Glomerular visceral epithelial cell (primary cell): Measurements from ENCODE around the gene C6orf120.
"Not testable (repeated sequence)": the region's sequence is repeated elsewhere in the genome, so short reads cannot be mapped to it uniquely, and the experiment has no call there.

Experiments used
- DNase-seq: peaks from one replicate; pipeline ENCODE4 v3.0.0-alpha.2; 2016; ENCODE audit errors: extremely low spot score

Gene C6orf120

GRCh38 chr6:169684056-169684455, 17.9 kb upstream of the C6orf120 start:
- no peak for DNase-seq

GRCh38 chr6:169685860-169686259, 16.1 kb upstream of the C6orf120 start:
- DNase-seq = no peak

GRCh38 chr6:169689287-169689686, 12.6 kb upstream of the C6orf120 start:
- DNase-seq = peak; percentile 78

GRCh38 chr6:169691260-169691659, 10.7 kb upstream of the C6orf120 start:
- DNase-seq = no peak

- no peak for DNase-seq
Observed at GRCh38 chr6:169692516-169692915, 9.4 kb upstream of the C6orf120 start.

GRCh38 chr6:169695131-169695530, 6.8 kb upstream of the C6orf120 start:
- no peak for DNase-seq

GRCh38 chr6:169697115-169697514, 4.8 kb upstream of the C6orf120 start:
- DNase-seq = not testable (repeated sequence)

- peak; percentile 38 for DNase-seq
Observed at GRCh38 chr6:169700296-169700695, 1.6 kb upstream of the C6orf120 start.

- DNase-seq = peak; percentile 18
Observed at GRCh38 chr6:169701311-169701953, 494 bp upstream of the C6orf120 start.

- DNase-seq = no peak
Observed at GRCh38 chr6:169702840-169703246, 917 bp downstream of the C6orf120 start.

- DNase-seq = no peak
Observed at GRCh38 chr6:169707772-169708171, 5.8 kb downstream of the C6orf120 start.

- DNase-seq = no peak
Observed at GRCh38 chr6:169709293-169709692, 7.4 kb downstream of the C6orf120 start.

GRCh38 chr6:169710009-169710408, 8.1 kb downstream of the C6orf120 start:
- DNase-seq = no peak

GRCh38 chr6:169714178-169714577, 12.3 kb downstream of the C6orf120 start:
- no peak for DNase-seq

GRCh38 chr6:169714595-169714994, 12.7 kb downstream of the C6orf120 start:
- no peak for DNase-seq

GRCh38 chr6:169719117-169719516, 17.2 kb downstream of the C6orf120 start:
- no peak for DNase-seq

- no peak for DNase-seq
Observed at GRCh38 chr6:169720207-169720855, 18.4 kb downstream of the C6orf120 start.

- peak; percentile 80 for DNase-seq
Observed at GRCh38 chr6:169722362-169723199, 20.7 kb downstream of the C6orf120 start.

GRCh38 chr6:169723200-169723909, 21.4 kb downstream of the C6orf120 start:
- peak; percentile 44 for DNase-seq

- peak; percentile 40 for DNase-seq
Observed at GRCh38 chr6:169723991-169724493, 22.1 kb downstream of the C6orf120 start.

GRCh38 chr6:169724494-169725124, 22.7 kb downstream of the C6orf120 start, which contains the start of gene PHF10:
TSS of gene PHF10 (minus strand) at chr6:169724500. CDS start at chr6:169723931, 569 bp downstream.
- peak; percentile 67 for DNase-seq
